PC-9 (cell line): ENCODE measurements around the gene FAM185A. TPM values are rescaled to one million over a fixed set of nuclear protein-coding genes. Genes with fewer than 3 reads are reported as not detected.

Experiments
- BruUV-seq: library from RNA; stranded (reverse); fragments of 400-500 nt; replicated peaks from 2 replicates; lab custom pipeline; 2021; lab: Mats Ljungman, UMichigan
- CTCF ChIA-PET: fragments of 300-600 bp; sonication (Branson Sonifier 250); formaldehyde crosslinking; loops from one replicate; lab custom pipeline; 2022; ENCODE audit warnings: antibody characterized with exemption; lab: Charles Lee
- POLR2A ChIA-PET: fragments of 300-600 bp; sonication (Branson Sonifier 250); formaldehyde crosslinking; loops from one replicate; lab custom pipeline; 2022; ENCODE audit warnings: antibody characterized with exemption; ENCODE audit not compliant: unreplicated experiment; lab: Charles Lee
- DNase-seq, 2 experiments: peaks; one replicate each; pipeline versions ENCODE4 v3.0.0 to v3.0.0-alpha.2; 2015 to 2022; ENCODE audit warnings: mixed read lengths in 1 of 2
- H2AFZ ChIP-seq: fragments of 200-600 bp; sonication (generic); 2 replicates; pipeline ENCODE4 v1.8.1; 2017; ENCODE audit warnings: antibody characterized with exemption
- H3F3A ChIP-seq: fragments of 200-600 bp; sonication (generic); 2 replicates; pipeline ENCODE4 v1.8.1; 2017; ENCODE audit warnings: antibody characterized with exemption, mild to moderate bottlenecking, low read depth; ENCODE audit not compliant: insufficient read depth
- H3K27ac ChIP-seq: fragments of 200-600 bp; sonication (generic); 2 replicates; pipeline ENCODE4 v1.6.1; 2016; ENCODE audit warnings: mixed run types
- H3K27me3 ChIP-seq: fragments of 200-600 bp; sonication (generic); 2 replicates; pipeline ENCODE4 v1.6.1; 2016; ENCODE audit warnings: low read depth, mixed run types; ENCODE audit not compliant: insufficient read depth
- H3K36me3 ChIP-seq: fragments of 200-600 bp; sonication (generic); 2 replicates; pipeline ENCODE4 v1.6.1; 2016; ENCODE audit warnings: low read depth, mixed run types
- H3K4me1 ChIP-seq: fragments of 200-600 bp; sonication (generic); replicated peaks from 2 replicates; pipeline ENCODE4 v1.6.1; 2016; ENCODE audit warnings: mixed run types; ENCODE audit not compliant: insufficient read depth
- H3K4me2 ChIP-seq: fragments of 200-600 bp; sonication (generic); 2 replicates; pipeline ENCODE4 v1.6.1; 2017; ENCODE audit warnings: mixed run types
- H3K4me3 ChIP-seq: fragments of 200-600 bp; sonication (generic); 2 replicates; pipeline ENCODE4 v1.6.1; 2016; ENCODE audit warnings: mixed run types
- H3K79me2 ChIP-seq: fragments of 200-600 bp; sonication (generic); 2 replicates; pipeline ENCODE4 v1.6.1; 2017; ENCODE audit warnings: low read depth, mixed run types
- H3K9me2 ChIP-seq: fragments of 200-600 bp; sonication (generic); 2 replicates; pipeline ENCODE4 v1.8.1; 2017; ENCODE audit warnings: mild to moderate bottlenecking; ENCODE audit not compliant: insufficient read depth
- H3K9me3 ChIP-seq: fragments of 200-600 bp; sonication (generic); 2 replicates; pipeline ENCODE4 v1.8.1; 2016; ENCODE audit warnings: low read depth; ENCODE audit not compliant: insufficient read depth
- H4K20me1 ChIP-seq: fragments of 200-600 bp; sonication (generic); 2 replicates; pipeline ENCODE4 v1.8.1; 2017; ENCODE audit not compliant: insufficient read depth
- CTCF ChIP-seq: fragments of 200-600 bp; sonication (generic); conservative IDR thresholded peaks from 2 replicates; pipeline ENCODE4 v1.6.1; 2017; ENCODE audit warnings: mixed run types, antibody characterized with exemption, mild to moderate bottlenecking, moderate library complexity
- EZH2 ChIP-seq: fragments of 200-600 bp; sonication (generic); IDR thresholded peaks from 2 replicates; pipeline ENCODE4 v1.8.0; 2017; ENCODE audit warnings: antibody characterized with exemption, low read depth
- intact Hi-C: fragments of 100-400 bp; cut with micrococcal nuclease; formaldehyde crosslinking; loops from one replicate; pipeline ENCODE4 v1.10.0; 2022; ENCODE audit not compliant: unreplicated experiment
- total RNA-seq: library from RNA; stranded (reverse); gene quantifications from 2 replicates; pipeline ENCODE4 v1.2.3, GENCODE V29; 2021

FAM185A gene
- total RNA-seq, 1 experiment from 2014 or later = 9.2 TPM

DNA sequence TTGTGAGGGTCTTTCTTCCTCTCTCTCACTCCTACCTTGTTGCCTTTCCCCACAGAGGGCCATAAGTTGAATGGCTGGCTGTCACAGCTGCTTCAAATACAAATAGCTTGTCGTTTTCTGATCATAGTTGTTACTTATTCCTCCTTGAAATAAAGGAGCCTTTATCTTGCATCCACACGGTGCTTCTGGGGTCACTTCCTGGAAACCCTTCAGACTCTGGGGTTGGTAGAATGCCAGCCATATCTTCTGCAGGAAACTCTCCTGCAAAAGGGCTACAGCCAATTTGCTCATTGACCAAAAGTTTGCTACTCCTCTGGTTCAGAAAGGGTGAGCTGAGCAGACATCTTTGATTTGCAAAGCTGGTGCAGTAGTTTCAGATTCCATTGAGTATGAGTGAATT is 70.4 kb downstream of the FAM185A start:
- ChIA-PET CTCF (no interaction called here), POLR2A (interaction anchor here (0.6 to 0.7 kb wide), 2 partner anchors 172 to 200 kb away, joined by 3 to 7 read pairs; no protein-coding TSS in a partner anchor)
- intact Hi-C loops = no loop called here
- Histone ChIP-seq H3K79me2 (no peaks in the 10 kb centered on the region), H4K20me1 (no peaks in the 10 kb centered on the region), H3K9me3 (no peaks in the 10 kb centered on the region), H2AFZ (no peak overlapping the region), H3K9me2 (no peaks in the 10 kb centered on the region), H3K36me3 (no peaks in the 10 kb centered on the region), H3F3A (no peaks in the 10 kb centered on the region; the same call in 1 of the 2 replicates), H3K4me1 (peaks cover 1% of the 10 kb centered on the region; the same call in 1 of the 2 replicates), H3K27ac (no peak overlapping the region), H3K4me3 (no peak overlapping the region), H3K4me2 (no peak overlapping the region), H3K27me3 (no peaks in the 10 kb centered on the region)
- BruUV-seq = no TSS peak
- no peak for TF ChIP-seq CTCF
- no peak for TF ChIP-seq EZH2
- DNase-seq = no peak

DNA sequence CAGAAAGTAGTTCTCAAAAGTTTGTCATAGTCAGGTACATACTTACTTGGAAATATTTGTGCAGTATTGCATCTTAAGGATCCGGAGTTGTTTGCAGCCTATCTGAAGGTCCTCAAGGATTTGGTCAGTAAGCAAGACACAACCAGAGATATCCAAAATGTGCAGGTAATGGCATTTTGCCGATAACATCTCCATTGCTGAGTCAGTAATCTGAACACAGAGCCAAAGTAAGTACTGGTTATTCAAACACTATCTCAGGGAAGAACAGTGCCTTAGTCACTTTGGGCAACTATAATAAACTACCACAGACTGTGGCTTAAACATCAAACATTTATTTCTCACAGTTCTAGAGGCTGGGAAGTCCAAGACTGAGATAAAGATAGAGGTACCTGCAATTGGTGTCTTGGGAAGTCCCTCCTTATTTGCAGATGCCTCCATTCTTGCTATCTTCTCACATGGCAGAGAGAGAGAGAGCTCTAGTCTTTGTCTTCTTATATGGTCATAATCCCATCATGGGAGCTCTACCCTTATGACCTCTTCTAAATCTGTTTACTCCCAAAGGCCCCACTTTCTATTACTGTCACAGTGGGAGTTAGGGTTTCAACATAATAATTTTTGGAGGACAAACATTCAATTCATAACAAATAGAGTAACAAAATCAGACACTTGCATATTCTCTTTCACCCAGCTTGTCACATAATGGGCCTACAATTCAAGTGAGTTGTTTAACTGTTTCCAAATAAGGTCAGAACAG is 73.4 kb downstream of the FAM185A start:
- Histone ChIP-seq H3K79me2 (no peaks in the 10 kb centered on the region), H3K9me2 (no peaks in the 10 kb centered on the region), H3F3A (no peaks in the 10 kb centered on the region), H3K36me3 (no peaks in the 10 kb centered on the region), H3K27ac (no peak overlapping the region), H3K9me3 (no peaks in the 10 kb centered on the region), H3K4me3 (no peak overlapping the region), H3K4me2 (no peak overlapping the region), H4K20me1 (no peaks in the 10 kb centered on the region), H3K27me3 (no peaks in the 10 kb centered on the region), H3K4me1 (no peaks in the 10 kb centered on the region), H2AFZ (no peak overlapping the region)
- DNase-seq = no peak
- no peak for TF ChIP-seq CTCF
- TF ChIP-seq EZH2 = no peak
- ChIA-PET CTCF (no interaction called here), POLR2A (no interaction called here)
- BruUV-seq = no TSS peak
- intact Hi-C loops = no loop called here

GRCh38 chr7:102823390-102824119 is 74.8 kb downstream of the FAM185A start:
- H3F3A ChIP-seq = no peaks in the 10 kb centered on the region
- H3K79me2 ChIP-seq = no peaks in the 10 kb centered on the region
- no peak overlapping the region for H3K27ac ChIP-seq
- no peak overlapping the region for H3K4me2 ChIP-seq
- ChIA-PET POLR2A (no interaction called here), CTCF (no interaction called here)
- no peaks in the 10 kb centered on the region for H3K27me3 ChIP-seq
- no TSS peak for BruUV-seq
- no peaks in the 10 kb centered on the region for H4K20me1 ChIP-seq
- H3K4me1 ChIP-seq = no peaks in the 10 kb centered on the region
- no peaks in the 10 kb centered on the region for H3K9me3 ChIP-seq
- no peak overlapping the region for H2AFZ ChIP-seq
- intact Hi-C loops = no loop called here
- no peak for TF ChIP-seq CTCF
- DNase-seq = no peak
- H3K9me2 ChIP-seq = no peaks in the 10 kb centered on the region
- no peaks in the 10 kb centered on the region for H3K36me3 ChIP-seq
- no peak overlapping the region for H3K4me3 ChIP-seq
